WTC11 (cell line): ENCODE data around the gene PPP1R1B.

Source experiments
- FOXJ3 ChIP-seq: sonication (generic); formaldehyde crosslinking; IDR thresholded peaks from 2 replicates; pipeline ENCODE4 v1.9.0; 2021; ENCODE audit warnings: missing genetic modification reagents, mild to moderate bottlenecking, borderline replicate concordance
- GRHL2 ChIP-seq: fragments of 250-450 bp; sonication (Bioruptor Pico); IDR thresholded peaks from 2 replicates; pipeline ENCODE4 v1.8.0; 2022; ENCODE audit warnings: mild to moderate bottlenecking, moderate library complexity; ENCODE audit not compliant: insufficient replicate concordance, severe bottlenecking
- HMGXB4 ChIP-seq: sonication (generic); formaldehyde crosslinking; IDR thresholded peaks from 2 replicates; pipeline ENCODE4 v1.8.1; 2023; ENCODE audit warnings: mild to moderate bottlenecking, moderate library complexity, missing genetic modification reagents
- JAZF1 ChIP-seq: fragments of 250-450 bp; sonication (Bioruptor Pico); IDR thresholded peaks from 2 replicates; pipeline ENCODE4 v1.9.0; 2021; ENCODE audit warnings: moderate library complexity, mild to moderate bottlenecking, inconsistent platforms
- JUN ChIP-seq: sonication (generic); formaldehyde crosslinking; IDR thresholded peaks from 2 replicates; pipeline ENCODE4 v1.8.0; 2023; ENCODE audit warnings: mild to moderate bottlenecking, missing genetic modification reagents
- KAT7 ChIP-seq: sonication (generic); formaldehyde crosslinking; IDR thresholded peaks from 2 replicates; pipeline ENCODE4 v1.8.1; 2023; ENCODE audit warnings: missing genetic modification reagents, mild to moderate bottlenecking, borderline replicate concordance
- NFYB ChIP-seq: sonication (generic); formaldehyde crosslinking; conservative IDR thresholded peaks from 2 replicates; pipeline ENCODE4 v1.8.0; 2022; ENCODE audit warnings: low read depth, missing genetic modification reagents
- TCF7 ChIP-seq: sonication (generic); formaldehyde crosslinking; IDR thresholded peaks from 2 replicates; pipeline ENCODE4 v1.8.0; 2022; ENCODE audit warnings: mild to moderate bottlenecking, low read depth, missing genetic modification reagents, moderate library complexity
- ZNF263 ChIP-seq: sonication (generic); formaldehyde crosslinking; IDR thresholded peaks from 2 replicates; pipeline ENCODE4 v1.8.1; 2022; ENCODE audit warnings: low read depth, mild to moderate bottlenecking, moderate library complexity, missing genetic modification reagents
- ZNF416 ChIP-seq: fragments of 250-450 bp; sonication (Bioruptor Pico); IDR thresholded peaks from 2 replicates; pipeline ENCODE4 v1.9.0; 2021; ENCODE audit warnings: mild to moderate bottlenecking, inconsistent platforms
- TF ChIP-seq, protein P1 (sequence below): fragments of 200-600 bp; IDR thresholded peaks from 2 replicates; pipeline ENCODE4 v1.8.0; 2022; ENCODE audit warnings: antibody characterized with exemption
- TF ChIP-seq, protein P2 (sequence below): sonication (generic); formaldehyde crosslinking; IDR thresholded peaks from 2 replicates; pipeline ENCODE4 v1.8.0; 2022; ENCODE audit warnings: missing genetic modification reagents

GRCh38 chr17:39667262-39667944 lies 40.7 kb downstream of the PPP1R1B start:
- TF ChIP-seq, protein P1, sequence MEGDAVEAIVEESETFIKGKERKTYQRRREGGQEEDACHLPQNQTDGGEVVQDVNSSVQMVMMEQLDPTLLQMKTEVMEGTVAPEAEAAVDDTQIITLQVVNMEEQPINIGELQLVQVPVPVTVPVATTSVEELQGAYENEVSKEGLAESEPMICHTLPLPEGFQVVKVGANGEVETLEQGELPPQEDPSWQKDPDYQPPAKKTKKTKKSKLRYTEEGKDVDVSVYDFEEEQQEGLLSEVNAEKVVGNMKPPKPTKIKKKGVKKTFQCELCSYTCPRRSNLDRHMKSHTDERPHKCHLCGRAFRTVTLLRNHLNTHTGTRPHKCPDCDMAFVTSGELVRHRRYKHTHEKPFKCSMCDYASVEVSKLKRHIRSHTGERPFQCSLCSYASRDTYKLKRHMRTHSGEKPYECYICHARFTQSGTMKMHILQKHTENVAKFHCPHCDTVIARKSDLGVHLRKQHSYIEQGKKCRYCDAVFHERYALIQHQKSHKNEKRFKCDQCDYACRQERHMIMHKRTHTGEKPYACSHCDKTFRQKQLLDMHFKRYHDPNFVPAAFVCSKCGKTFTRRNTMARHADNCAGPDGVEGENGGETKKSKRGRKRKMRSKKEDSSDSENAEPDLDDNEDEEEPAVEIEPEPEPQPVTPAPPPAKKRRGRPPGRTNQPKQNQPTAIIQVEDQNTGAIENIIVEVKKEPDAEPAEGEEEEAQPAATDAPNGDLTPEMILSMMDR = no peak
- no peak for TF ChIP-seq TCF7 (CRISPR knock-in tag)
- TF ChIP-seq ZNF416 (CRISPR knock-in tag) = no peak
- no peak for TF ChIP-seq GRHL2 (CRISPR knock-in tag)
- TF ChIP-seq JUN (CRISPR knock-in tag) = no peak
- TF ChIP-seq NFYB (CRISPR knock-in tag) = no peak
- no peak for TF ChIP-seq FOXJ3 (CRISPR knock-in tag)
- TF ChIP-seq ZNF263 (CRISPR knock-in tag) = no peak
- TF ChIP-seq, protein P2, sequence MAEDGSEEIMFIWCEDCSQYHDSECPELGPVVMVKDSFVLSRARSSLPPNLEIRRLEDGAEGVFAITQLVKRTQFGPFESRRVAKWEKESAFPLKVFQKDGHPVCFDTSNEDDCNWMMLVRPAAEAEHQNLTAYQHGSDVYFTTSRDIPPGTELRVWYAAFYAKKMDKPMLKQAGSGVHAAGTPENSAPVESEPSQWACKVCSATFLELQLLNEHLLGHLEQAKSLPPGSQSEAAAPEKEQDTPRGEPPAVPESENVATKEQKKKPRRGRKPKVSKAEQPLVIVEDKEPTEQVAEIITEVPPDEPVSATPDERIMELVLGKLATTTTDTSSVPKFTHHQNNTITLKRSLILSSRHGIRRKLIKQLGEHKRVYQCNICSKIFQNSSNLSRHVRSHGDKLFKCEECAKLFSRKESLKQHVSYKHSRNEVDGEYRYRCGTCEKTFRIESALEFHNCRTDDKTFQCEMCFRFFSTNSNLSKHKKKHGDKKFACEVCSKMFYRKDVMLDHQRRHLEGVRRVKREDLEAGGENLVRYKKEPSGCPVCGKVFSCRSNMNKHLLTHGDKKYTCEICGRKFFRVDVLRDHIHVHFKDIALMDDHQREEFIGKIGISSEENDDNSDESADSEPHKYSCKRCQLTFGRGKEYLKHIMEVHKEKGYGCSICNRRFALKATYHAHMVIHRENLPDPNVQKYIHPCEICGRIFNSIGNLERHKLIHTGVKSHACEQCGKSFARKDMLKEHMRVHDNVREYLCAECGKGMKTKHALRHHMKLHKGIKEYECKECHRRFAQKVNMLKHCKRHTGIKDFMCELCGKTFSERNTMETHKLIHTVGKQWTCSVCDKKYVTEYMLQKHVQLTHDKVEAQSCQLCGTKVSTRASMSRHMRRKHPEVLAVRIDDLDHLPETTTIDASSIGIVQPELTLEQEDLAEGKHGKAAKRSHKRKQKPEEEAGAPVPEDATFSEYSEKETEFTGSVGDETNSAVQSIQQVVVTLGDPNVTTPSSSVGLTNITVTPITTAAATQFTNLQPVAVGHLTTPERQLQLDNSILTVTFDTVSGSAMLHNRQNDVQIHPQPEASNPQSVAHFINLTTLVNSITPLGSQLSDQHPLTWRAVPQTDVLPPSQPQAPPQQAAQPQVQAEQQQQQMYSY (CRISPR knock-in tag) = no peak
- TF ChIP-seq KAT7 (CRISPR knock-in tag) = no peak
- no peak for TF ChIP-seq HMGXB4
- TF ChIP-seq JAZF1 (CRISPR knock-in tag) = no peak
